Measurements from ENCODE around the gene STXBP4.

The STXBP4 gene

GRCh38 chr17:54968262-54968987 is at the start of gene STXBP4, which contains the start of gene COX11:
STXBP4 (plus strand) TSS chr17:54968765; CDS start chr17:54986220, 17,455 bp downstream.
COX11 (minus strand) TSS chr17:54968654; CDS start chr17:54968646, 8 bp downstream.
- peak; percentile 95 for DNase-seq

GRCh38 chr17:54919425-54919824 is 49.1 kb upstream of the STXBP4 start:
- DNase-seq = no peak

- no peak for DNase-seq
Measured at GRCh38 chr17:54920819-54921218, 47.7 kb upstream of the STXBP4 start.

GRCh38 chr17:54924405-54924804 is 44.2 kb upstream of the STXBP4 start:
- DNase-seq = no peak

GRCh38 chr17:54927525-54927924 is 41.0 kb upstream of the STXBP4 start:
- DNase-seq = no peak

GRCh38 chr17:54932711-54933110 is 35.9 kb upstream of the STXBP4 start:
- no peak for DNase-seq

GRCh38 chr17:54933921-54934320 is 34.6 kb upstream of the STXBP4 start:
- DNase-seq = no peak

GRCh38 chr17:54935471-54935870 is 33.1 kb upstream of the STXBP4 start:
- no peak for DNase-seq

- no peak for DNase-seq
Measured at GRCh38 chr17:54937018-54937417, 31.5 kb upstream of the STXBP4 start.

- no peak for DNase-seq
Measured at GRCh38 chr17:54937426-54937825, 31.1 kb upstream of the STXBP4 start.

- no peak for DNase-seq
Measured at GRCh38 chr17:54941285-54941684, 27.3 kb upstream of the STXBP4 start.

- peak; percentile 53 for DNase-seq
Measured at GRCh38 chr17:54944796-54945195, 23.8 kb upstream of the STXBP4 start.

GRCh38 chr17:54945231-54945630 is 23.3 kb upstream of the STXBP4 start:
- DNase-seq = no peak

GRCh38 chr17:54945671-54946070 is 22.9 kb upstream of the STXBP4 start:
- no peak for DNase-seq

- DNase-seq = no peak
Measured at GRCh38 chr17:54947396-54947795, 21.2 kb upstream of the STXBP4 start.

GRCh38 chr17:54948380-54948779 is 20.2 kb upstream of the STXBP4 start:
- peak; percentile 95 for DNase-seq

GRCh38 chr17:54950116-54950515 is 18.4 kb upstream of the STXBP4 start:
- DNase-seq = no peak

GRCh38 chr17:54951286-54951685 is 17.3 kb upstream of the STXBP4 start:
- DNase-seq = no peak

- DNase-seq = no peak
Measured at GRCh38 chr17:54956791-54957190, 11.8 kb upstream of the STXBP4 start.

GRCh38 chr17:54967621-54968261 is 824 bp upstream of the STXBP4 start:
- DNase-seq = peak; percentile 47

GRCh38 chr17:54968988-54969332 is 395 bp downstream of the STXBP4 start:
- DNase-seq = peak; percentile 39

- DNase-seq = no peak
Measured at GRCh38 chr17:54969658-54970572, 1.4 kb downstream of the STXBP4 start.

- no peak for DNase-seq
Measured at GRCh38 chr17:54971147-54971546, 2.6 kb downstream of the STXBP4 start.

GRCh38 chr17:54971901-54972300 is 3.3 kb downstream of the STXBP4 start:
- DNase-seq = no peak

Measured in EL (cell line).